Fibroblast of peridontal ligament (primary cell): ENCODE data around the gene SPRY1.

Source experiments
- DNase-seq: peaks from one replicate; pipeline ENCODE4 v3.0.0-alpha.2; 2010; ENCODE audit errors: extremely low read depth

The SPRY1 gene

GRCh38 chr4:123379392-123379791, 17.2 kb upstream of the SPRY1 start:
- no peak for DNase-seq

DNA sequence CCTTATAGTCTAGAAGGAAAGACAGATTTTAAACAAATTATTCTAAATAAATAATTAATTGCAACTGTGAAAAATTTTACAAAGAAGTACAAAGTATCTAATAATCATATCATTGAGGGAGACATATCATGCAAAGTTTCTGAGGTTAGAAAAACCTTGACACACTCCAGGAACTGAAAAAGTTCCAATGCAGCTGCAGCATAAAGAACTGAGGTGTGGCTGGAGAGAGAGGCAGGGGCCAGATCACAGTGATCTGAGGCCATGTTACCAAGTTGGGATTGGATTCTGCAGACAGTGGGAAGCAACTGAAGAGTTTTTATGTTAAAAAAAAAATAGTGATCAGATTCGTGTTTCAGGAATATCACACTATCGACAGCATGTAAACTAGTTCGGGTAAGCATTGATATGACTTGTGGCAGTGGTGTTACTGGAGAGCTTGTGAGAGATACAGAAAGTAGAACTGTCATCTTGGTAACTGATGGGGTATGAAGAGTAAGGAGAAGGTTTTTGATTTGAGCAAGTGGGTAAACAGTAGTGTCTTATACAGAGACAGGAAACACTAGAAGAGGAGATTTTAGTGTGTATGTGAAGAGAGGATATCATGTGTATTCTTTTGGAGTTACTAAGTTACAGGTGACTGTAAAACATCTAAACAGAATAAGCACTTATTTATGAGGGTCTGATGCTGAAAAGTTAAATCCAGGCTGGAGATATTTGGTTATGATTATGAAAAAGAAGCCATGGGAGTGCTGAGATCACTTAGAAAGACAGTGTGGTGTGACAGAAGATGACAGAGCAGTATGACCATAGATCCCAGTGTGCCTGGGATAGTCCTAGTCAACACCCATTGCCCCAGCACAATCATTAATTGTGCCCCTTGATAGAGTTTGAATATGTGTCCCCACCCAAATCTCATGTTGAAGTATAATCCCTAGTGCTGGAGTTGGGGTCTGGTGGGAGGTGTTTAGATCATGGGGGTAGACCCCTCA, 15.6 kb upstream of the SPRY1 start:
- DNase-seq = no peak

GRCh38 chr4:123381996-123382395, 14.6 kb upstream of the SPRY1 start:
- no peak for DNase-seq

DNA sequence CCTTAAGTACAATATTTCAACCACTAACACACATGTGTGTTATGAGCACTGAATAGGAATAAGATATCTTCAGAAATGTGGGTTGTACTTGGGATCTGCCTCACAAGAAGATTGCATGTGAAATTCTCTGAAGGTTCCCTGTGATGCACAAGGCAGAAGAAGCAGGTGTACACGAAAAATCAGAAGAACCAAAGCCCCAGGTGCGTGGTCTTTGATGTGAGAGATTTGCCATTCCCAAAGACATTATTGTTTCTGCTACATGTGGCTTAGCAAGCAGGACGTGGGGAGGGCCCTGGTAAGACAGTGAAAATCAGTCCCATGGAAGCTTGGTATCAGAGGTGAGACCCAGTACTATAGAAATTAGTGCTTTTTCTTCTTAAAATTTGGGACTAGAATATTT, 13.0 kb upstream of the SPRY1 start:
- no peak for DNase-seq

DNA sequence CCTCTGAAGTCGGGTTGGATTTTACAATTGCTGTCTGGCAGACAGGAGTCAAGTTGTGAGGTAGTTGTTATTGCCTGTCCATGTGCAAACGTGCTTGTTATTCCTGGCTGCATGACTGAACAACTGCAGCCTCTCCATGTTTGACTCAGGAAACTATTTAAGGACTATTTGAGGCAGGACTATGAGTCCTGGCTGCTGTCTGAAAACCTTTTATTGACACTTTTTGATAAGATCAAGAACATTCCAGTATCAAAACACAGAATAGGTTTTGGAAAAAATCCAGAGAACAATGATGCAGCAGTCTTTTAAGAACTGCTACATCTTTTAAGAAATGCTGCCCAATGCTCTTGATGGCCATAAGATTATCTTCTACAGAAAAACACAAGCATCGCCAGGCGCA, 10.0 kb upstream of the SPRY1 start:
- DNase-seq = no peak

GRCh38 chr4:123390846-123391456, 5.6 kb upstream of the SPRY1 start:
- DNase-seq = peak; percentile 55

GRCh38 chr4:123393721-123394120, 2.9 kb upstream of the SPRY1 start:
- DNase-seq = no peak

GRCh38 chr4:123397144-123398065, 810 bp downstream of the SPRY1 start:
- DNase-seq = no peak

- DNase-seq = peak; percentile 57
These were observed 1.7 kb downstream of the SPRY1 start for GRCh38 chr4:123398066-123398852.

- peak; percentile 81 for DNase-seq
These were observed 2.4 kb downstream of the SPRY1 start for GRCh38 chr4:123398853-123399626.

DNA sequence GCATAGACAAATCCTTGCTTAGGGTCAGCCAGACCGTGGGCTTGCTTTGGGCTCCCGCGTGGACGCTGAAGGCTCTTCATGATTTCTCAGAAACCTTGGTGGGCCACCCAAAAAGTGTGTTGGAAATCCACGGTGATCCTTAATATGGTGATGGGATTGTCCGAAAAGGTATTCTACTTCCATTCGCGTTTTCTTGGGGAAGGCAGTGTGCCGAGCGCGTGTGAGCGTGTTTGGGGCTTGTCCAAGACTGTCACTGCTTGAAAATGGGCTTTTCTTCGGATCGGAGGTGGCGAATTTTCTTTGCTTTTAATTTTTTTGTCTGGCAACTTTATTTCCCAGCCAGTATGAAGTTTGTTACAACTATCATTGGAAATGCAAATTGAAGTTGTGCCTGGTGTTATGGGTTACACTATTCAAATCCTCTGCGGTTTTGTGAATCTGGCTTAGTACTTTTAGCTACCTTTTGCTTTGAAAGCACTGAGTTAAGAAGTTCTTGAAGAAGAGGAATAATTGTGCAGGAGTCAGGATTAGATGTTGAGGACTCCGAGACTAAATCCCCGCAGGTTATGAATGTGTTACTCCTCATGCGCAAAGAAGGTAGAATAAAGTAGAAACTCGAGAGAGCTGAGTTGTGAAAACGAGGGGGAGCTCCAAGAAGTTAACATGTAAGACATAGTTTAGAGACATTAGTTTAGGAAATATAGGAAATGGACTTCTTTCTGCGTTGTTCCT, 3.2 kb downstream of the SPRY1 start:
- no peak for DNase-seq

DNA sequence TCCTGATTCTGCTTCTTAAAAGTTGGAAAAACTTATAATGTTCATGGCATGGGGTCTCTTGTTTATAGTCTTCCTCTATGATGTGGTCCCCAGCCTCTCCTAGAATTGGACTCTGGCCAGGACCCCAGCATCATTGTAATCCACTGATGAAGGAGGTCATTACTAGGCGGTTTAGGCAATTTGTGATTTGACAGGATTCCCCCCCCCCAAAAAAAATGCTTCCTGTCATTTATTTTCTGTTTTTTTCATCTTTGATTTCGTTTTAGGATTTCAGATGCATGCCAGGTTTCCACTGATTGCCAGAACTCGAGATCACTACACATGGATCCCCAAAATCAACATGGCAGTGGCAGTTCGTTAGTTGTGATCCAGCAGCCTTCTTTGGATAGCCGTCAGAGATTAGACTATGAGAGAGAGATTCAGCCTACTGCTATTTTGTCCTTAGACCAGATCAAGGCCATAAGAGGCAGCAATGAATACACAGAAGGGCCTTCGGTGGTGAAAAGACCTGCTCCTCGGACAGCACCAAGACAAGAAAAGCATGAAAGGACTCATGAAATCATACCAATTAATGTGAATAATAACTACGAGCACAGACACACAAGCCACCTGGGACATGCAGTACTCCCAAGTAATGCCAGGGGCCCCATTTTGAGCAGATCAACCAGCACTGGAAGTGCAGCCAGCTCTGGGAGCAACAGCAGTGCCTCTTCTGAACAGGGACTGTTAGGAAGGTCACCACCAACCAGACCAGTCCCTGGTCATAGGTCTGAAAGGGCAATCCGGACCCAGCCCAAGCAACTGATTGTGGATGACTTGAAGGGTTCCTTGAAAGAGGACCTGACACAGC, 4.9 kb downstream of the SPRY1 start:
- DNase-seq = no peak

DNA sequence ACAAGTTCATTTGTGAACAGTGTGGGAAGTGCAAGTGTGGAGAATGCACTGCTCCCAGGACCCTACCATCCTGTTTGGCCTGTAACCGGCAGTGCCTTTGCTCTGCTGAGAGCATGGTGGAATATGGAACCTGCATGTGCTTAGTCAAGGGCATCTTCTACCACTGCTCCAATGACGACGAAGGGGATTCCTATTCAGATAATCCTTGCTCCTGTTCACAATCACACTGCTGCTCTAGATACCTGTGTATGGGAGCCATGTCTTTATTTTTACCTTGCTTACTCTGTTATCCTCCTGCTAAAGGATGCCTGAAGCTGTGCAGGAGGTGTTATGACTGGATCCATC, 5.5 kb downstream of the SPRY1 start:
- DNase-seq = no peak

DNA sequence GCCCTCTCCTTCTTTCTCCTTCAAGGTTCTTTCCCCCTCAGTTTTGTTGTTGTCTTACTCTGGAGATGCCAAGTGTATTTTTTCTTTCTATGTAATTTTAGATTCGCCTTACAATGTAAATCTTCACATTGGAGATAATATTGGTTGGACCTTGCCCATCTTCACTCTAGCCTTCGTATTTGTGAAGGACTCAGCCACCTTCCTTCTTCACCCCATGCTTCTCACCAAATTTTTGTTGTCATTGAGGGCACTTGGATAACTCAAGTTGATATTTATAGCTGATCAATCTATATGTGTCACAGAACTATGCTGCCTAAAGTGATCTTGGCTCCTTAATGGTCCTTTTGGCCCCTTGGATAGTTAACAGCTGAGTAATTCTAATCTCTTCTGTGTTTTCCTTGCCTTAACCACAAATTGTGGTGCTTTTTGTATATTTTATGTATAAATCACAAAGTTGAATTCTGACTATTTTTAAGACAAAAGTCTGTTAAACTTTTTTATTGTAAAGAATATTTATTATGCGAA, 6.5 kb downstream of the SPRY1 start:
- DNase-seq = no peak

GRCh38 chr4:123404533-123404932, 7.9 kb downstream of the SPRY1 start:
- DNase-seq = no peak

DNA sequence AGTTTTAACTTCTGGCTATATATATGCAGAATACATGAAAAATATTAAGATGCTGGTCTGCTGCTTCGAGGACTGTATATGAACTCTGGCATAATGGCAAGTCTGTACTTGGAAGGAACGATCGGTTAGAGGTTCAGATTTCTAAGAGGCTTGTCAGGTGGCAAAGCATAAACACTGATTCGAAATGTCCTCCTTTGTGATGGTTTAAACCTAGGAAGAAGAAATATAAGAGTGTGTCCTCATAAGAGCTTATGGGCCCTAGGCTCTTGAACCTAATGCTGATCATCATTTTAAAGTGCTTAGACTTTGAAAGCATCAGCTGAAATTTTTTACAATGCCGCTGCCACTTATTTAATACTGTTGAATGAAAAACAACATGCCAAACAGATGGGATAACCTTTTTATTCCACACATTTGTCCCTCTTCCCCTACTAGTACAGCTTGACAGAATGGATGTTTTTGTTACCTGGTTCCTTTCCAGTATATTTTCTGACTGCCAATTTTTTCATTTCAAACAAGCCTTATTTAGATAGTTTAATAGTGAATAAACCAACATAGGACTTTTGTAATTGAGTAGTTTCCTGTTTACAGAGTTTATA, 8.8 kb downstream of the SPRY1 start:
- no peak for DNase-seq

DNA sequence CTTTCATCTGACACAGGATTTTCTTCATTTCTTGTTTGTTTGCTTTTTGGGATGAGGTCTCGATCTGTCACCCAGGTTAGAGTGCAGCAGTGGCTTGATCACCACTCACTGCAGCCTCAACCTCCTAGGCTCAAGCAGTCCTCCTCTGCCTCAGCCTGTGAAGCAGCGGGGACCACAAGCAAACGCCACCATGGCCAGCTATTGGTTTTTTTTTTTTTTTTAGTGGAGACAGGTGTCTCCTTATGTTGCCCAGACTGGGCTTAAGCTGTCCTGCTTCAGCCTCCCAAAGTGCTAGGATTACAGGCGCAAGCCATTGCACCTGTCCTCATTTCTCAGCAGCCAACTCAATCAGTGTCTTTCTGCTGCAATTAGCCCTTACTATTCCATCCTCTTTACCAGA, 10.3 kb downstream of the SPRY1 start:
- DNase-seq = no peak

GRCh38 chr4:123408471-123409084, 12.0 kb downstream of the SPRY1 start:
- DNase-seq = no peak
